CD4-positive, CD25-positive, alpha-beta regulatory T cell (primary cell): ENCODE results near the gene METTL2A. TPM values are rescaled to one million over a fixed set of nuclear protein-coding genes. Genes with fewer than 3 reads are reported as not detected.
"Not testable (repeated sequence)": the region's sequence is repeated elsewhere in the genome, so short reads cannot be mapped to it uniquely, and the experiment has no call there.

Experiments
- ATAC-seq, 2 donors: fragments of 150-1000 bp; cut with Tn5 transposase; one replicate each; pipeline ENCODE4 v1.10.0; 2021; ENCODE audit warnings: low read depth in 2 of 2, moderate number of reproducible peaks in 2 of 2, moderate library complexity in 1 of 2
- DNase-seq, 3 donors: peaks; one replicate each; pipeline versions ENCODE4 v3.0.0 to v3.0.0-alpha.2; 2012 to 2022; ENCODE audit warnings: mixed read lengths in 1 of 3
- H3K27ac ChIP-seq: one replicate; pipeline ENCODE4 v1.7.0; 2013; ENCODE audit warnings: mild to moderate bottlenecking, low read length; ENCODE audit not compliant: insufficient read depth, poor library complexity, severe bottlenecking
- H3K27me3 ChIP-seq: one replicate; pipeline ENCODE4 v1.7.0; 2013; ENCODE audit warnings: low read length; ENCODE audit not compliant: control insufficient read depth, insufficient read depth
- H3K36me3 ChIP-seq: one replicate; pipeline ENCODE4 v1.7.0; 2013; ENCODE audit warnings: mild to moderate bottlenecking, low read length, moderate library complexity; ENCODE audit not compliant: control insufficient read depth, insufficient read depth
- H3K4me1 ChIP-seq: 2 replicates; pipeline ENCODE4 v1.7.0; 2013; ENCODE audit warnings: mild to moderate bottlenecking, low read length; ENCODE audit not compliant: insufficient read depth, control insufficient read depth, poor library complexity, severe bottlenecking
- H3K4me3 ChIP-seq: one replicate; pipeline ENCODE4 v1.7.0; 2013; ENCODE audit warnings: low read depth, mild to moderate bottlenecking, low read length, moderate library complexity
- H3K9me3 ChIP-seq, 2 experiments: 1 replicate in 1 of 2; 2 replicates in 1 of 2; pipeline ENCODE4 v1.7.0; 2013; ENCODE audit warnings: low read length in 2 of 2, mild to moderate bottlenecking in 1 of 2, moderate library complexity in 1 of 2; ENCODE audit not compliant: control insufficient read depth in 2 of 2
- H3K27ac Mint-ChIP-seq, 3 donors: one replicate each; pipeline ENCODE4 v1.8.0; 2020 to 2022; ENCODE audit warnings: mild to moderate bottlenecking in 3 of 3, mixed read lengths in 3 of 3, moderate library complexity in 2 of 3
- H3K27me3 Mint-ChIP-seq: one replicate; pipeline ENCODE4 v1.8.0; 2022; ENCODE audit warnings: mild to moderate bottlenecking, mixed read lengths
- H3K36me3 Mint-ChIP-seq: one replicate; pipeline ENCODE4 v1.8.0; 2020; ENCODE audit warnings: mixed read lengths
- H3K4me1 Mint-ChIP-seq, 4 donors: one replicate each; pipeline ENCODE4 v1.8.0; 2020 to 2022; ENCODE audit warnings: mixed read lengths in 4 of 4, mild to moderate bottlenecking in 1 of 4
- H3K4me3 Mint-ChIP-seq, 4 donors: one replicate each; pipeline ENCODE4 v1.8.0; 2020 to 2022; ENCODE audit warnings: mild to moderate bottlenecking in 4 of 4, mixed read lengths in 4 of 4, moderate library complexity in 3 of 4
- H3K9me3 Mint-ChIP-seq, 7 donors: one replicate each; pipeline ENCODE4 v1.8.0; 2020 to 2022; ENCODE audit warnings: mixed read lengths in 7 of 7, mild to moderate bottlenecking in 3 of 7, moderate library complexity in 2 of 7
- polyA plus RNA-seq, 4 donors: library from polyadenylated mRNA; unstranded; fragments of 300-500 nt; fragmentation: Illumina TruSeq; gene quantifications; one replicate each; pipeline ENCODE4 v1.2.3, GENCODE V29; 2021
- total RNA-seq: library from RNA; stranded (reverse); gene quantifications from one replicate; pipeline ENCODE4 v1.2.3, GENCODE V29; 2022

METTL2A gene
- 10.4 TPM for total RNA-seq
- 10 to 100 TPM; 10.6 to 12.9 (median 12.4) TPM for polyA plus RNA-seq

DNA sequence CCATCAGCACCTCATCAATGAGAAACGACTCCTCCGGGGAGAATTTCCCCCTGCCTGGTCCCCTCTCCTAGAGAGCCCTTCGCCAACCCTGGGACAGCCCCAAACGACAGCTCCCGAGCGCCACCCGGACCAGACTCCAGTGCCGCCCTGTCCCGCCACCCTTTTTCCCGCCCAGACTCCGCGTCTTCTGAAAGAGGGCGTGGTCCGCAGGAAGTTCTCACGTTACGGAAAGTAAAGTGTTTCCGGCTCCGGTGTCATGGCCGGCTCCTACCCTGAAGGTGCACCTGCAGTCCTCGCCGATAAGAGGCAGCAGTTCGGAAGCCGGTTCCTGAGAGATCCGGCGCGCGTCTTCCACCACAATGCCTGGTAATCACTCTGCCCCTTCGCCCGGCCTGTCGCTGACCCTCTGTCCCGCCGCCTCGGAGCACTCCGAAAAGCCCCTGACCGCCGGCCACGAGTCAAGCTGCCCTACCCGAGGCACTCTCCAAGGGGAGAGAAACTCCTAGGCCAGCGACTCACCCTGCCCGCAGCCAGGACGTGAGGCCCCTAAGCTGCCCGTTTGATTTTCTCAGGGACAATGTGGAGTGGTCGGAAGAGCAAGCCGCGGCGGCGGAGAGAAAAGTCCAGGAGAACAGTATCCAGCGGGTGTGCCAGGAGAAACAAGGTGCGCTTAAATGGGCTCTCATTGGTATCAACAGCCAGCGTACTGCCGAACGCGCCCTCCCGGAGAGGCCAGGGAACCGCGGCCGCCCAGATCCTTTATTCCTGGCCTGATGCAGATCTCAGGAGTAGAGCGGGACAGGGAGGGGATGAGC is at the start of gene METTL2A:
Gene METTL2A (plus strand): TSS at position 251 of the 815 bp plus-strand sequence. CDS start 6 bp downstream, at position 257.
- H3K27me3 Mint-ChIP-seq, H3K36me3 Mint-ChIP-seq, H3K27me3 ChIP-seq, H3K36me3 ChIP-seq, H3K9me3 Mint-ChIP-seq, H3K9me3 ChIP-seq: not testable (repeated sequence)
- ATAC-seq (peak; percentile 95 to 97), DNase-seq (peak; percentile 78 to 93 (median 81))
- peak within 1 kb of the TSS; percentile 65 for H3K27ac ChIP-seq
- H3K4me1 ChIP-seq = peaks cover 13% of the 10 kb centered on the region
- peak within 1 kb of the TSS; percentile 79 for H3K4me3 ChIP-seq
- Mint-ChIP-seq H3K27ac (peak within 1 kb of the TSS; percentile 89 to 96 (median 94)), H3K4me3 (peak within 1 kb of the TSS; percentile 92 to 100 (median 99)), H3K4me1 (peaks cover 19 to 34% (median 25%) of the 10 kb centered on the region in 4 donors)

DNA sequence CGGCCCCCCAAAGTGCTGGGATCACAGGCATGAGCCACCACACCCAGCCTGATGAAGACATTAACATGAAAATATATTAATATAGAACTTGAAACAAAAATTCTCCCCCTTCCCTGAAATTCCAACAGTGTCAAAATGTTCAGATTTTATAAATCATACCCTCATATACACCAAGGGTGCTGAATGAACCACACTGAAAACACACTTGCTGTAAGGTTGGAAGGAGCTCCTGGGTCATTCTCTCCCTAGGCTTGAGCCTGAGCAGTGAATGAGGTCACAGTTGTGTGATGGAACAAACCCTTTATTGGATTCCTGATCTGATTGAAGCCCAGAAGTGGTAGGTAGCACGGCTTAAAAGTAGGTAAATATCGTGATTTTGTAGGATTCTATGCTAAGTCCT is 43.4 kb upstream of the METTL2A start, which contains the start of gene EFCAB3:
Gene EFCAB3 (plus strand): TSS at position 301 of the 400 bp plus-strand sequence. CDS start 2,427 bp downstream, outside the sequence.
- no peaks in the 10 kb centered on the region for H3K9me3 Mint-ChIP-seq
- ATAC-seq = no peak

GRCh38 chr17:62381561-62381960 is 42.1 kb upstream of the METTL2A start:
- H3K4me1 ChIP-seq = no peaks in the 10 kb centered on the region
- Mint-ChIP-seq H3K9me3 (no peaks in the 10 kb centered on the region), H3K4me3 (peak overlapping the region in 1 of 4 donors; percentile 68), H3K4me1 (no peaks in the 10 kb centered on the region), H3K36me3 (no peaks in the 10 kb centered on the region), H3K27me3 (peaks cover 40% of the 10 kb centered on the region), H3K27ac (no peak overlapping the region)
- H3K27me3 ChIP-seq = peaks cover 6% of the 10 kb centered on the region
- H3K27ac ChIP-seq = no peak overlapping the region
- no peak overlapping the region for H3K4me3 ChIP-seq
- no peaks in the 10 kb centered on the region for H3K9me3 ChIP-seq
- no peak for DNase-seq
- H3K36me3 ChIP-seq = no peaks in the 10 kb centered on the region
- no peak for ATAC-seq

More for the DNA sequence above, 43.4 kb upstream of the METTL2A start, which contains the start of gene EFCAB3:
- Mint-ChIP-seq H3K36me3 (no peaks in the 10 kb centered on the region), H3K27me3 (peaks cover 43% of the 10 kb centered on the region), H3K4me3 (no peak within 1 kb of the TSS), H3K27ac (no peak within 1 kb of the TSS), H3K4me1 (no peaks in the 10 kb centered on the region)
- no peaks in the 10 kb centered on the region for H3K36me3 ChIP-seq
- no peak for DNase-seq
- no peak within 1 kb of the TSS for H3K27ac ChIP-seq
- no peak within 1 kb of the TSS for H3K4me3 ChIP-seq
- peaks cover 6% of the 10 kb centered on the region for H3K27me3 ChIP-seq
- no peaks in the 10 kb centered on the region for H3K9me3 ChIP-seq
- no peaks in the 10 kb centered on the region for H3K4me1 ChIP-seq

DNA sequence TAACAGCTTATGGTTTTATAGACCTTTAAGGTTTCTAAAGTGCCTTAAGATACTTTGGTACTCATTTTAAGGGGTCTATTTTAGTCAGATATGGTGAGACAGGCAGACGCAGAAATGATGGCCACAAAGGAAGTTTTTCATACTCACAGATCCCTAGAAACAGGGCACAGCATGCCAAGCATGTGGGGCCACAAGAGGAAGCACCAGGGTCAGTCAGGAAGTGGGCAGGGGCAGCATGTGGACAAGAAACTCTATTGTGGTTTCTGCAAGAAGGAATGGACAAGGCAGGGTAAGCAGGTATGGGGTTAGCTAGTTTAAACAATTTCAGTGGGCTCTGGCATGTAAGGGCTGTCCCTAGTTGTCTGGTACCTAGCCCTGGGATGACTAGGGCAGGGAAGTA is 34.8 kb upstream of the METTL2A start:
- no peaks in the 10 kb centered on the region for H3K36me3 Mint-ChIP-seq
- no peaks in the 10 kb centered on the region for H3K9me3 Mint-ChIP-seq
- Histone ChIP-seq H3K27ac (no peak overlapping the region), H3K27me3 (peaks cover 12% of the 10 kb centered on the region), H3K4me3 (no peak overlapping the region), H3K4me1 (no peaks in the 10 kb centered on the region), H3K9me3 (no peaks in the 10 kb centered on the region), H3K36me3 (no peaks in the 10 kb centered on the region)
- no peak overlapping the region for H3K4me3 Mint-ChIP-seq
- DNase-seq = no peak
- H3K4me1 Mint-ChIP-seq = no peaks in the 10 kb centered on the region
- H3K27ac Mint-ChIP-seq = no peak overlapping the region
- ATAC-seq = no peak
- H3K27me3 Mint-ChIP-seq = peaks cover 50% of the 10 kb centered on the region

DNA sequence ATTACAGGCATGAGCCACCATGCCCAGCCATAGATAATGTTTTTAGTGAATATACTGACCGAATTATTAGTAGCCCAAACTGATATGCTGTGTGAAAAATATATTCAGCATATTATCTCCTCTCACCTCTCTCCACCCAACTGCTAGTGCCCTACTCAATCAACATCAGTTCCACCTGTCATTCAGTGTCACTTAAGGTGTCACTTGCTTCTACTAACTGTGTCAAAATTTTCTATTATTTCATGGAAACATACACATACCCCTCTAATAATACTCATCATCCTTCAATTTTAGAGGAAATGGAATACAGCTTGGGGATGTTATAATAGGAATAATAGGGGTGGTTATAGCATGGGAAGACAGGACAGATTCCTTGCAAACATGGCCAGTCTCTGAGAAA is 30.8 kb upstream of the METTL2A start:
- H3K4me3 Mint-ChIP-seq = no peak overlapping the region
- no peak for ATAC-seq

GRCh38 chr17:62398891-62399290 is 24.8 kb upstream of the METTL2A start:
- Histone ChIP-seq H3K4me1 (no peaks in the 10 kb centered on the region), H3K27me3 (peaks cover 6% of the 10 kb centered on the region), H3K27ac (no peak overlapping the region), H3K9me3 (no peaks in the 10 kb centered on the region), H3K36me3 (no peaks in the 10 kb centered on the region), H3K4me3 (no peak overlapping the region)
- ATAC-seq (no peak), DNase-seq (no peak)
- H3K9me3 Mint-ChIP-seq = peaks cover 0 to 4% (median 0%) of the 10 kb centered on the region in 7 donors
- peaks cover 29% of the 10 kb centered on the region for H3K27me3 Mint-ChIP-seq
- H3K4me3 Mint-ChIP-seq = no peak overlapping the region
- H3K4me1 Mint-ChIP-seq = no peaks in the 10 kb centered on the region
- no peak overlapping the region for H3K27ac Mint-ChIP-seq
- no peaks in the 10 kb centered on the region for H3K36me3 Mint-ChIP-seq

More for the DNA sequence above, 30.8 kb upstream of the METTL2A start:
- no peaks in the 10 kb centered on the region for H3K4me1 ChIP-seq
- no peak overlapping the region for H3K27ac ChIP-seq
- H3K9me3 Mint-ChIP-seq = no peaks in the 10 kb centered on the region
- DNase-seq = no peak
- no peaks in the 10 kb centered on the region for H3K36me3 Mint-ChIP-seq
- no peaks in the 10 kb centered on the region for H3K9me3 ChIP-seq
- no peak overlapping the region for H3K4me3 ChIP-seq
- peaks cover 12% of the 10 kb centered on the region for H3K27me3 ChIP-seq
- H3K27ac Mint-ChIP-seq = no peak overlapping the region
- H3K36me3 ChIP-seq = no peaks in the 10 kb centered on the region
- H3K4me1 Mint-ChIP-seq = no peaks in the 10 kb centered on the region
- peaks cover 50% of the 10 kb centered on the region for H3K27me3 Mint-ChIP-seq

GRCh38 chr17:62405451-62405850 is 18.2 kb upstream of the METTL2A start:
- Mint-ChIP-seq H3K9me3 (peaks cover 0 to 4% (median 0%) of the 10 kb centered on the region in 7 donors), H3K36me3 (no peaks in the 10 kb centered on the region), H3K4me3 (no peak overlapping the region), H3K4me1 (no peaks in the 10 kb centered on the region), H3K27me3 (peaks cover 39% of the 10 kb centered on the region), H3K27ac (no peak overlapping the region)
- no peak overlapping the region for H3K27ac ChIP-seq
- ATAC-seq (no peak), DNase-seq (no peak)
- H3K4me3 ChIP-seq = no peak overlapping the region
- no peaks in the 10 kb centered on the region for H3K4me1 ChIP-seq
- H3K9me3 ChIP-seq = no peaks in the 10 kb centered on the region
- peaks cover 19% of the 10 kb centered on the region for H3K27me3 ChIP-seq
- no peaks in the 10 kb centered on the region for H3K36me3 ChIP-seq

DNA sequence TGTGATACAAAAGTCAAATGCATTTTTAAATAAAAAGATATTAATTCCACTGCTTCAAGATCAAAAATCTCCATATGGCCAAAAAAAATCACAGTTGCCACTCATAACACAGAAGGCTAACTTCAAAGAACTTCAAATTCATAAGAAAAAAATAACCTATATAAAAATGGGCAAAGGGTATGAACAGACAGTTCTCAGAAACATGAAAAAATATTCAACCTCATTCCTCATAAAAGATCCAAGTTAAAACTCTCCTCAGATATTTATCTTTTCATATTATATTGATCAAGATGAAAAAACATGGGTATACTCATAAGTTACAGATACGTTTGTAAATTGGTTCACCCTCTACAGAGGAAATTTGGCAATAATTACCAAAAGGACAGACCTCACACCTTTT is 10.6 kb upstream of the METTL2A start:
- not testable (repeated sequence) for H3K9me3 ChIP-seq, H3K36me3 Mint-ChIP-seq, H3K9me3 Mint-ChIP-seq, H3K4me1 ChIP-seq, H3K27me3 ChIP-seq, H3K27ac ChIP-seq, DNase-seq, ATAC-seq, H3K27ac Mint-ChIP-seq, H3K36me3 ChIP-seq, H3K4me3 Mint-ChIP-seq, H3K4me1 Mint-ChIP-seq, H3K4me3 ChIP-seq
- H3K27me3 Mint-ChIP-seq = peaks cover 50% of the 10 kb centered on the region
